Measurements from ENCODE around the gene DSCAM. TPM values are rescaled to one million over a fixed set of nuclear protein-coding genes. Genes with fewer than 3 reads are reported as not detected.
"Not testable (repeated sequence)": the region's sequence is repeated elsewhere in the genome, so short reads cannot be mapped to it uniquely, and the experiment has no call there.

DSCAM gene
- total RNA-seq (2021; fragmentation: NEBNext Ultra II Directional; extraction: Animal tissue kit (Norgen Biotek cat#: 25700)), result 1 to 10 TPM; 1.0 to 1.3 (median 1.1) TPM
- long read RNA-seq, result 0 reads

GRCh38 chr21:40846587-40847411 is at the start of gene DSCAM:
TSS of gene DSCAM (minus strand) at chr21:40847158. CDS start at chr21:40846661, 497 bp downstream.
- Mint-ChIP-seq H3K27me3 (ENCODE audit: insufficient read depth) (peaks cover 4% of the 10 kb centered on the region), H3K4me3 (peak within 1 kb of the TSS; percentile 87)

GRCh38 chr21:40895697-40896096 is 48.7 kb upstream of the DSCAM start:
- H3K4me1 Mint-ChIP-seq (ENCODE audit: low read depth); H3K27ac Mint-ChIP-seq; H3K4me3 Mint-ChIP-seq; DNase-seq; H3K27me3 Mint-ChIP-seq (ENCODE audit: insufficient read depth); H3K36me3 Mint-ChIP-seq (ENCODE audit: low read depth): not testable (repeated sequence)
- H3K9me3 Mint-ChIP-seq, result peaks cover 39% of the 10 kb centered on the region

More at GRCh38 chr21:40846587-40847411, at the start of gene DSCAM:
- DNase-seq, result no peak
- Mint-ChIP-seq H3K9me3 (peaks cover 7% of the 10 kb centered on the region; the same call in 1 of the 2 replicates), H3K4me1 (ENCODE audit: low read depth) (peaks cover 42% of the 10 kb centered on the region), H3K27ac (peak within 1 kb of the TSS; percentile 26; the same call in 1 of the 2 replicates), H3K36me3 (ENCODE audit: low read depth) (no peaks in the 10 kb centered on the region)
- TF ChIP-seq CTCF (IDR thresholded peaks at IDR 0.05), result no peak

GRCh38 chr21:40886931-40887330 is 40.0 kb upstream of the DSCAM start:
- Mint-ChIP-seq H3K27ac (no peak overlapping the region), H3K27me3 (ENCODE audit: insufficient read depth) (peaks cover 3% of the 10 kb centered on the region; the same call in 1 of the 2 replicates), H3K36me3 (ENCODE audit: low read depth) (no peaks in the 10 kb centered on the region), H3K9me3 (peaks cover 7% of the 10 kb centered on the region), H3K4me3 (no peak overlapping the region), H3K4me1 (ENCODE audit: low read depth) (peaks cover 13% of the 10 kb centered on the region)
- DNase-seq, result no peak
- no peak for TF ChIP-seq CTCF (IDR thresholded peaks at IDR 0.05)

- peaks cover 13% of the 10 kb centered on the region for H3K9me3 Mint-ChIP-seq
- H3K27ac Mint-ChIP-seq, result no peak overlapping the region
- H3K4me3 Mint-ChIP-seq, result no peak overlapping the region
- no peaks in the 10 kb centered on the region for H3K36me3 Mint-ChIP-seq (ENCODE audit: low read depth)
- DNase-seq, result no peak
- TF ChIP-seq CTCF (IDR thresholded peaks at IDR 0.05), result no peak
- peaks cover 14% of the 10 kb centered on the region for H3K4me1 Mint-ChIP-seq (ENCODE audit: low read depth)
- H3K27me3 Mint-ChIP-seq (ENCODE audit: insufficient read depth), result peaks cover 5% of the 10 kb centered on the region
Measured at GRCh38 chr21:40886006-40886405, 39.0 kb upstream of the DSCAM start.

GRCh38 chr21:40882192-40882915 is 35.4 kb upstream of the DSCAM start:
- DNase-seq, result peak; percentile 1
- H3K4me3 Mint-ChIP-seq, result no peak overlapping the region
- no peaks in the 10 kb centered on the region for H3K36me3 Mint-ChIP-seq (ENCODE audit: low read depth)
- peaks cover 14% of the 10 kb centered on the region for H3K4me1 Mint-ChIP-seq (ENCODE audit: low read depth)
- H3K27me3 Mint-ChIP-seq (ENCODE audit: insufficient read depth), result peaks cover 8% of the 10 kb centered on the region
- no peak overlapping the region for H3K27ac Mint-ChIP-seq
- H3K9me3 Mint-ChIP-seq, result peaks cover 18% of the 10 kb centered on the region
- TF ChIP-seq CTCF (IDR thresholded peaks at IDR 0.05), result no peak

- Mint-ChIP-seq H3K27ac (no peak overlapping the region), H3K4me1 (ENCODE audit: low read depth) (peaks cover 14% of the 10 kb centered on the region), H3K36me3 (ENCODE audit: low read depth) (no peaks in the 10 kb centered on the region), H3K4me3 (no peak overlapping the region), H3K27me3 (ENCODE audit: insufficient read depth) (peaks cover 6% of the 10 kb centered on the region), H3K9me3 (peaks cover 17% of the 10 kb centered on the region)
- no peak for TF ChIP-seq CTCF (IDR thresholded peaks at IDR 0.05)
- no peak for DNase-seq
Measured at GRCh38 chr21:40881767-40882166, 34.8 kb upstream of the DSCAM start.

Measured in HFFc6 (cell line).